Thyroid gland (tissue), 4 donors: ENCODE data around the gene PRICKLE4. TPM values are rescaled to one million over a fixed set of nuclear protein-coding genes. Genes with fewer than 3 reads are reported as not detected.

Source experiments
- DNase-seq, 2 donors: peaks; one replicate each; pipeline ENCODE4 v3.0.0-alpha.2; 2019
- H3K27ac ChIP-seq, 3 donors: fragments of 200-600 bp; sonication (generic); 1 replicate in 2 of 3; 2 replicates in 1 of 3; pipeline ENCODE4 v1.5.1; 2016 to 2019; ENCODE audit warnings: mild to moderate bottlenecking in 1 of 3, moderate library complexity in 1 of 3
- H3K27me3 ChIP-seq: fragments of 200-600 bp; sonication (generic); one replicate; pipeline ENCODE4 v1.5.1; 2019
- H3K36me3 ChIP-seq, 2 donors: fragments of 200-600 bp; sonication (generic); one replicate each; pipeline ENCODE4 v1.5.1; 2016 to 2019
- H3K4me1 ChIP-seq, 2 donors: fragments of 200-600 bp; sonication (generic); one replicate each; pipeline ENCODE4 v1.5.1; 2017 to 2019
- H3K4me3 ChIP-seq, 3 donors: fragments of 200-600 bp; sonication (generic); replicated peaks in 1 of 3; 1 replicate in 2 of 3; 2 replicates in 1 of 3; pipeline ENCODE4 v1.5.1; 2016; ENCODE audit warnings: mild to moderate bottlenecking in 1 of 3
- H3K9me3 ChIP-seq: fragments of 200-600 bp; sonication (generic); one replicate; pipeline ENCODE4 v1.5.1; 2017
- CTCF ChIP-seq, 6 experiments: fragments of 200-600 bp in 3 of 6; fragments of 450-650 bp in 3 of 6; sonication (generic) in 3 of 6; IDR thresholded peaks; one replicate each; pipeline ENCODE4 v1.5.1; 2016 to 2019; ENCODE audit warnings: antibody characterized with exemption in 6 of 6, mild to moderate bottlenecking in 2 of 6, inconsistent platforms in 1 of 6, moderate library complexity in 1 of 6
- POLR2A ChIP-seq, 2 donors: fragments of 450-650 bp; IDR thresholded peaks; one replicate each; pipeline ENCODE4 v1.6.1; 2017; ENCODE audit warnings: antibody characterized with exemption in 2 of 2, mild to moderate bottlenecking in 2 of 2, moderate library complexity in 1 of 2
- WGBS, 2 donors: methylation state at CpG; one replicate each; pipeline ENCODE4 v1.1.5; 2017; 5-methylcytosine and 5-hydroxymethylcytosine counted together
- intact Hi-C: fragments of 100-400 bp; cut with DNase I; formaldehyde crosslinking; loops from one replicate; pipeline ENCODE4 v1.15.1; 2023
- total RNA-seq, 4 donors: library from RNA; depleted of rRNA; stranded (reverse); fragments of >200 nt; gene quantifications; one replicate each; pipeline ENCODE4 v1.2.3, GENCODE V29; 2016

The PRICKLE4 gene
- total RNA-seq, 4 donors from 2014 or later, result 4.0 to 15.6 (median 12.7) TPM

GRCh38 chr6:41789390-41789724 is 8.8 kb downstream of the PRICKLE4 start:
- Histone ChIP-seq H3K27me3 (no peaks in the 10 kb centered on the region), H3K9me3 (no peaks in the 10 kb centered on the region), H3K36me3 (peaks cover 12 to 15% of the 10 kb centered on the region in 2 donors), H3K27ac (no peak overlapping the region), H3K4me1 (peaks cover 7 to 20% of the 10 kb centered on the region in 2 donors), H3K4me3 (no peak overlapping the region)
- no peak for DNase-seq
- no peak for TF ChIP-seq CTCF (IDR thresholded peaks at IDR 0.05)
- TF ChIP-seq POLR2A (IDR thresholded peaks at IDR 0.05), result no peak
- 87 to 89% methylated on average over 3 of the region's 3 CpGs for WGBS, 2 donors
- intact Hi-C loops, result loop anchor here (5.0 to 10.0 kb wide), 3 partner anchors 133 to 425 kb away; partner anchors contain the start of genes BYSL, MED20 and MRPS10

- WGBS, 2 donors, result 93 to 100% methylated on average over 1 of the region's 1 CpG
- Histone ChIP-seq H3K4me1 (peaks cover 7 to 20% of the 10 kb centered on the region in 2 donors), H3K27me3 (no peaks in the 10 kb centered on the region), H3K4me3 (no peak overlapping the region), H3K9me3 (no peaks in the 10 kb centered on the region), H3K36me3 (peaks cover 12 to 18% of the 10 kb centered on the region in 2 donors), H3K27ac (no peak overlapping the region)
- TF ChIP-seq CTCF (IDR thresholded peaks at IDR 0.05) (no peak), POLR2A (IDR thresholded peaks at IDR 0.05) (no peak)
- intact Hi-C loops, result no loop called here
- no peak for DNase-seq
Measured at GRCh38 chr6:41790045-41790444, 9.5 kb downstream of the PRICKLE4 start.

GRCh38 chr6:41791305-41791704 is 10.7 kb downstream of the PRICKLE4 start:
- Histone ChIP-seq H3K27ac (no peak overlapping the region), H3K9me3 (no peaks in the 10 kb centered on the region), H3K4me1 (peaks cover under 1 to 8% of the 10 kb centered on the region in 2 donors), H3K27me3 (no peaks in the 10 kb centered on the region), H3K4me3 (no peak overlapping the region), H3K36me3 (peaks cover 21 to 29% of the 10 kb centered on the region in 2 donors)
- DNase-seq, result no peak
- intact Hi-C loops, result no loop called here
- WGBS, 2 donors, result 88 to 89% methylated on average over 1 of the region's 1 CpG
- TF ChIP-seq POLR2A (IDR thresholded peaks at IDR 0.05) (no peak), CTCF (IDR thresholded peaks at IDR 0.05) (no peak)

GRCh38 chr6:41791984-41792383 is 11.4 kb downstream of the PRICKLE4 start:
- intact Hi-C loops, result no loop called here
- Histone ChIP-seq H3K4me1 (peaks cover 0 to 8% of the 10 kb centered on the region in 2 donors), H3K27me3 (no peaks in the 10 kb centered on the region), H3K9me3 (no peaks in the 10 kb centered on the region), H3K4me3 (no peak overlapping the region), H3K36me3 (peaks cover 21 to 29% of the 10 kb centered on the region in 2 donors), H3K27ac (no peak overlapping the region)
- DNase-seq, result no peak
- TF ChIP-seq POLR2A (IDR thresholded peaks at IDR 0.05), result no peak
- no peak for TF ChIP-seq CTCF (IDR thresholded peaks at IDR 0.05)
- 84 to 87% methylated on average over 4 of the region's 4 CpGs for WGBS, 2 donors

GRCh38 chr6:41796474-41796873 is 15.9 kb downstream of the PRICKLE4 start:
- intact Hi-C loops, result no loop called here
- TF ChIP-seq CTCF (IDR thresholded peaks at IDR 0.05) (no peak), POLR2A (IDR thresholded peaks at IDR 0.05) (no peak)
- no peak overlapping the region for H3K4me3 ChIP-seq
- no peaks in the 10 kb centered on the region for H3K4me1 ChIP-seq
- DNase-seq, result no peak
- WGBS, 2 donors, result 86 to 89% methylated on average over 2 of the region's 2 CpGs
- no peaks in the 10 kb centered on the region for H3K27me3 ChIP-seq
- no peak overlapping the region for H3K27ac ChIP-seq
- no peaks in the 10 kb centered on the region for H3K9me3 ChIP-seq
- H3K36me3 ChIP-seq, result peaks cover 15 to 29% of the 10 kb centered on the region in 2 donors
